ENCODE measurements around the gene BPIFB6.

Gene BPIFB6, protein sequence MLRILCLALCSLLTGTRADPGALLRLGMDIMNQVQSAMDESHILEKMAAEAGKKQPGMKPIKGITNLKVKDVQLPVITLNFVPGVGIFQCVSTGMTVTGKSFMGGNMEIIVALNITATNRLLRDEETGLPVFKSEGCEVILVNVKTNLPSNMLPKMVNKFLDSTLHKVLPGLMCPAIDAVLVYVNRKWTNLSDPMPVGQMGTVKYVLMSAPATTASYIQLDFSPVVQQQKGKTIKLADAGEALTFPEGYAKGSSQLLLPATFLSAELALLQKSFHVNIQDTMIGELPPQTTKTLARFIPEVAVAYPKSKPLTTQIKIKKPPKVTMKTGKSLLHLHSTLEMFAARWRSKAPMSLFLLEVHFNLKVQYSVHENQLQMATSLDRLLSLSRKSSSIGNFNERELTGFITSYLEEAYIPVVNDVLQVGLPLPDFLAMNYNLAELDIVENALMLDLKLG

DNA sequence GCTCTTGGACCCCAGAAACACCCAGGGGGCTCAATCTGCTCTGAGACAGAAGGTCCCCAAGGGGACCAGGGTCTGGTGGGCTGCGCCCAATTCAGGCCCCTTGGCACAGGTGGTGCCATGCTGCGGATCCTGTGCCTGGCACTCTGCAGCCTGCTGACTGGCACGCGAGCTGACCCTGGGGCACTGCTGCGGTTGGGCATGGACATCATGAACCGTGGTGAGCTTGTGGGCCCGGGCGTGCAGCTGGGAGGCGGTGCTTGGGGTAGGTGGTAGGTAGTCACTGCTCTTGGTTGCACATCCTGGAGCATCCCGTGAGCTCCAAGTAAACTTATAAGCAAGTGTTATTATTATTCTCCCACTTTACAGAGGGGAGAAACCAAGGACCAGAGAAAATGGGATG lies at the start of gene BPIFB6:
Gene BPIFB6, plus strand, starts transcription at position 118 of the 400 bp plus-strand sequence. Its CDS starts 0 bp downstream, at position 118.
- no peak for DNase-seq (ENCODE audit: low read depth)

GRCh38 chr20:32982617-32983458 lies 48.6 kb upstream of the BPIFB6 start:
- no peak for DNase-seq (ENCODE audit: low read depth)

DNA sequence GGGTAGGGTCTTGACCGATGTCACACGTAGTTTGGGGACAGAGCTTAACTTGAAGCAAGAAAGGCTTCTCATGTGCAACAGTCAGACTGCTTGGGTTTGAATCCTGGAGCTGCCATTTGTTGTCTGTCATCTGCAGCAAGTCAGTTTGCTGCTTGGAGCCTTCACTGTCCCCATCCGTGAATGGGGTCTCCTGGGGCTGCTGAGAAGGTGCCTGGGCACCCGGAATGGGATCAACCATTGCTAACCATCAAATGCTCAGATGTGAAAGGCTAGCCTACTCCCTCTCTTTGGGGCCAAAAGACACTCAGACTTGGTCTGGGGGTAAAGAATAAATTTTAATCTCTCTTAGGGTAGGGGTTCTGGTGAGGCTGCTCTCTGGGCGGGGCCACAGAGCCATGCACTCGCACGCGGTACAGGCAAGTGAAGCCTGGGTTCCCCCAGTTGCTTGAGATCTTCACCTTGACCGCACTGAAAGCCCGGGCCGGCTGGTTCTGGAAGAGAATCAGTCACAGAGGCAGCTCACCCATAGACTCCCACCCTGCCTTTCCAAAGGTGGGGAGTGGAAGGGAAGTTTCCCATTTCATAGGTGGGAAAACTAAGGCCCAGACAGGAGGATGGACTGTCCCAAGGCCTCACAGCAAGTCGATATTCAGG lies 47.9 kb upstream of the BPIFB6 start:
- DNase-seq (ENCODE audit: low read depth) = no peak

GRCh38 chr20:32984196-32984595 lies 47.3 kb upstream of the BPIFB6 start:
- no peak for DNase-seq (ENCODE audit: low read depth)

GRCh38 chr20:32984631-32985354 lies 46.7 kb upstream of the BPIFB6 start:
- DNase-seq (ENCODE audit: low read depth) = no peak

DNA sequence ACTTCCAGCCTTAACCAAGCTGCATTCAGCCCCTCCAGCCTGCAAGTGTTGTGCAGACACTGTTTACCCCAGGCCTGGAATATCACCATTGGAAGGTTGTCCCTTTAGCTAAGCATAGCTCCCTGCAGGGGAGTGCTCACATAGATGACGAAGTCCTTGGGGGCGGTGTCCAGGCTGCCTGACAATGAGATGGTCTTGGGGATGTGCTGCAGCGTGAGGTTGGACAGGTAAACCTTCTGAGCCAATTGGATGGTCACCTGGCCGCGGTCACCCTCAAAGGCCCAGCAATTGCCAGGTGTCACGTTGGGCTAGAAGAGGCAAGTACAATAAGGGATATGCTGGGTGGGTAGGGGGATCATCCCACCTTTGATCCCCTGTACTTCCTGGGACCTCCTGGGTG lies 45.9 kb upstream of the BPIFB6 start:
- DNase-seq (ENCODE audit: low read depth) = no peak

DNA sequence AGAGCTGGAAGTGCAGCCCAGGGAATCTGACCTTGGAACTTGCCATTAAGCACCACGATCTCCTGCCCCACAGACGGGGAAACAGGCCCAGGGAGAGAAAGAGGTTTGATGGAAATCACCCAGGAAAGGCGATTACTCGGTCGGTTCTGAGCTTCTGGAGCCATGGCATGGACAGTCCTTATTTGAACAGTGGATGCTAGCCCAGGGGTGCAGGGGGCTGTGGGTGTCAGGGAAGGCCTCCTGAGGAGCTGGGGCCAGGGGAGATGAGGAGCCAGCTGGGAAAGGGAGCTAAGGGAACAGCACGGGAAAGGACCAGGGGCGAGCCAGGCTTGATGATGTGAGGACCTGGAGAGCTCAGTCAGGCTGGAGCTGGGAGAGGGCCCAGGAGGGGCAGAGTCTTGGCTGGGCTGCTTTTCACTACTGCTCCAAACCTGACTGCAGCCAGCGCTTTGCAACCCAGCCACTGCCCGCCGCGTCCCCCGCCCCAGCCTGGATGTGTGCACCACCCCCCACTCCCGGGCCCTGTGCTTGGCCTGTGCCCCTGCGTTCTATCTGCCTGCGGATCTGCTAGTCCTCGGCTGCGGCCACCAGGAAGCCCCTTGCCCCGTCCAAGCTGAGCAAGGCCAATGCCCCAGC lies 45.0 kb upstream of the BPIFB6 start:
- DNase-seq (ENCODE audit: low read depth) = no peak

DNA sequence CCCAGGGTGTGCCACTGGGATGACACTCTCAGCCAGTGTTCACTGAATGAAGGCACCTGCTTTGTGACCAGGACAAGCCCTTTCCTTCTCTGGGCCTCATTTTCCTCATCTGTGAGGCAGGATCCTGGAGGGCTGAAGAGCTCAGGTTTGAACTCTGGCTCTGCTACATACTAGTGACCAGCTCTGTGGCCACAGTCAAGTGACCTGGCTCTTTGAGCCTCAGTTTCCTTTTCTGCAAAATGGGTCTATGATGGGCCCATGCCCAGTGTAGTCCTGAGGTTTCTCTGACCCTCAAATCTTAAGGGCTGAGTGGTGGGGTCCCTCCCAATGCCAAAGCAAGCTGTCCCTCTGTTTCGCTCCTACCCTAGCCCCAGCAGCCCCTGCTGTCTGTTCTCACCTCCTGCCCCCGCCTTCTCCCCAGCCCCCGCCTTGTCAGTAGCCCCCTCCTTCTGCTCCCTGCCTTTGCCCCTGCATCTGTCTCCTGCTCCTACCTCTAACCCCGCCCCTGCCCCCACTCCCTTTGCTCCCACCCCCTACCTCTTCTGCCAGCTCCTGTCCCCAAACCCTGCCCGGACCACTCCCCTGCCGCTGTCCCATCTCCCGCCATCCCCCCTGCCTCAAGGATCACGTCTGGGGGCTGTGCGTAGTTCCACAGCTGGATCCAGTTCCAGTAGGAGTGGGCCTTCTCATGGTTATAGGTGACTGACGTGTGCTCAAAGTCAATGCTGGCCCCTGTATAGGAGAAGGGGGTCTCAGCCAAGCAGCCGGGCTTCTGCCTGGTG lies 44.2 kb upstream of the BPIFB6 start:
- DNase-seq (ENCODE audit: low read depth) = no peak

DNA sequence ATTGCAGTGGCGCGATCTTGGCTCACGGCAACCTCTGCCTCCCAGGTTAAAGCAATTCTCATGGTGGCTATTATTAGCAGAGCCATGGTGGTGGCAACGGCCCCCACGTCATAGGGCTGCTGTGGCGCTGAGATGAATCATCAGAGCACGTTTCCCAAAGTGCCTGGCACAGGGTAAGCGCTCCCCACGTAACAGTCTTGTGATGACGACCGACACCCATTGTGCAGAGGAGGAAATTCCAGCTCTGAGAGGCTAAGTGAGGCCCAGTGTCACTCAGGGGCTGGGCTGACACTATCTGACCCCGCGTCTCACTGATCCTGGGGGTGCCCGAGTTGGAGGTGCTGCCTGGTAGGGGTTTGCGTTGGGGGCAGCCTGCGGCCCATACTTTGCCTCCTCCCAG lies 43.4 kb upstream of the BPIFB6 start:
- no peak for DNase-seq (ENCODE audit: low read depth)

- DNase-seq (ENCODE audit: low read depth) = no peak
These were observed 41.8 kb upstream of the BPIFB6 start for GRCh38 chr20:32989507-32990283.

GRCh38 chr20:32990426-32990825 lies 41.0 kb upstream of the BPIFB6 start:
- no peak for DNase-seq (ENCODE audit: low read depth)

GRCh38 chr20:32991383-32991782 lies 40.1 kb upstream of the BPIFB6 start:
- no peak for DNase-seq (ENCODE audit: low read depth)

GRCh38 chr20:32991792-32992641 lies 39.4 kb upstream of the BPIFB6 start:
- DNase-seq (ENCODE audit: low read depth) = no peak

GRCh38 chr20:32993496-32994050 lies 37.9 kb upstream of the BPIFB6 start:
- no peak for DNase-seq (ENCODE audit: low read depth)

DNA sequence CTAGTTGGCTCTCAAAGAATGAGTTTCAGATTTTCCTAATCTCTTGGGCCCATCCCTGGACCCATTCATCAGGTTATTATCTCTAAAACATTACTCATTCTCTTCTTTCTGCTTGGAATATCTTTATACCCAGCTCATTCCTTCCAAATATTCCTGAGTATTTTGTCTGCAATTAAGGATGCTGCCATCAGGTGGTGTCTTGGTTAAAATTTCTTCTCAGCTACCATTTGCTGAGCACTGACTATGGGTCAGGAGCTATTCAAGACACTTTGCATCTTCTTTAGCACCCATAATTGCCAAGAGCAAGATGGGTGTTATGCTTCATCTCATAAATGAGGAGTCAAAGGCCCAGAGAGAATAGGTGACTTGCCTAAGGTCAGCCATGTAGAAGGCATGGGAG lies 35.6 kb upstream of the BPIFB6 start:
- no peak for DNase-seq (ENCODE audit: low read depth)

DNA sequence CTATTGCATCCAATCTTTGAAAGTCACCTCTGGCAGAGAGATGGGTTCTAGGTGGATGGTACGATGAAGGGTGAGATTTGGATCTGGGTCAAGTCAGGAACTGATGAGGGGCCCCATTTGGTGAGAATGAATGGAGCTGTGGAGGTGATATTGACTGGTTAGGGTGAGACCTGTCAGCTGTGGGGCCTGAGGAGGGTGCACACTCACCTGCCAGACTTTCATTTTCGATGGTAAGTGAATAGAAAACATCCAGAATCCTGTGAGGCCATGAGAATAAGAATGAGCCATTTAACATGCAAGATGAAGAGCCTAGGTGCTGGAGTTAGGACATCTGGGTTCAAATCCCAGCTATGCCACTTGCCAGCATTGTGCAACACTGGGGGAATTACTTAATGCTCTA lies 34.0 kb upstream of the BPIFB6 start:
- DNase-seq (ENCODE audit: low read depth) = no peak

- DNase-seq (ENCODE audit: low read depth) = no peak
These were observed 31.7 kb upstream of the BPIFB6 start for GRCh38 chr20:32999603-33000250.
